HEK293 (cell line): Measurements from ENCODE around the gene PDE6H.

Experiments
- CTCF ChIA-PET: fragments of 350-600 bp; formaldehyde crosslinking; extraction: SDS; loops from one replicate; lab custom pipeline; 2021; ENCODE audit warnings: antibody characterized with exemption; lab: Yijun Ruan, JAX
- POLR2A ChIA-PET: fragments of 300-600 bp; formaldehyde crosslinking; extraction: SDS; loops from one replicate; lab custom pipeline; 2020; ENCODE audit warnings: antibody characterized with exemption, inconsistent platforms; lab: Yijun Ruan, JAX
- H3K27ac ChIP-seq: fragments of 200-500 bp; sonication (Bioruptor generic); 2 replicates; pipeline ENCODE4 v1.5.1; 2014; ENCODE audit warnings: low read depth, low read length, control low read depth, inconsistent platforms; ENCODE audit errors: extremely low read depth
- H3K36me3 ChIP-seq, 2 experiments: fragments of 200-500 bp in 1 of 2; sonication (Bioruptor generic) in 1 of 2; 1 replicate in 1 of 2; 2 replicates in 1 of 2; pipeline ENCODE4 v1.5.1; 2014 to 2017; ENCODE audit warnings: inconsistent platforms in 2 of 2, low read length in 2 of 2; ENCODE audit not compliant: control insufficient read depth in 2 of 2, insufficient read depth in 1 of 2
- H3K4me1 ChIP-seq: fragments of 200-500 bp; sonication (Bioruptor generic); 2 replicates; pipeline ENCODE4 v1.5.1; 2014; ENCODE audit warnings: mild to moderate bottlenecking, low read length, inconsistent platforms; ENCODE audit not compliant: control insufficient read depth, insufficient read depth
- H3K4me3 ChIP-seq: 2 replicates; pipeline ENCODE4 v1.5.1; 2011; ENCODE audit warnings: low read depth, mild to moderate bottlenecking, control low read depth, low read length, moderate library complexity
- H3K9me3 ChIP-seq: fragments of 200-500 bp; sonication (Bioruptor generic); 2 replicates; pipeline ENCODE4 v1.5.1; 2014; ENCODE audit warnings: low read depth, low read length, inconsistent platforms; ENCODE audit not compliant: control insufficient read depth, insufficient read depth
- EGR2 ChIP-seq: fragments of 450-650 bp; formaldehyde crosslinking; IDR thresholded peaks from 2 replicates; pipeline ENCODE4 v1.5.1; 2016; ENCODE audit warnings: low read depth, missing biosample characterization, missing genetic modification characterization
- GLIS1 ChIP-seq: fragments of 450-650 bp; formaldehyde crosslinking; IDR thresholded peaks from 2 replicates; pipeline ENCODE4 v1.5.1; 2016; ENCODE audit warnings: missing biosample characterization, missing genetic modification characterization
- KLF9 ChIP-seq: fragments of 450-650 bp; formaldehyde crosslinking; IDR thresholded peaks from 2 replicates; pipeline ENCODE4 v1.5.1; 2016; ENCODE audit warnings: missing biosample characterization, missing genetic modification characterization, low read depth
- PRDM1 ChIP-seq: fragments of 450-650 bp; formaldehyde crosslinking; IDR thresholded peaks from 2 replicates; pipeline ENCODE4; 2016; ENCODE audit warnings: missing biosample characterization, missing genetic modification characterization
- SCRT2 ChIP-seq: fragments of 450-650 bp; formaldehyde crosslinking; IDR thresholded peaks from 2 replicates; pipeline ENCODE4 v1.5.1; 2016; ENCODE audit warnings: missing biosample characterization, missing genetic modification characterization
- SP3 ChIP-seq: fragments of 450-650 bp; formaldehyde crosslinking; IDR thresholded peaks from 2 replicates; pipeline ENCODE4 v1.5.1; 2016; ENCODE audit warnings: missing biosample characterization, missing genetic modification characterization
- TCF7L2 ChIP-seq: IDR thresholded peaks from 2 replicates; pipeline ENCODE4 v1.6.1; 2011; ENCODE audit warnings: low read depth, mild to moderate bottlenecking, inconsistent platforms, low read length, moderate library complexity, borderline replicate concordance
- TRIM28 ChIP-seq: IDR thresholded peaks from 2 replicates; pipeline ENCODE4 v1.6.1; 2011; ENCODE audit warnings: low read length, control low read depth, borderline replicate concordance
- ZBTB17 ChIP-seq: fragments of 450-650 bp; formaldehyde crosslinking; IDR thresholded peaks from 2 replicates; pipeline ENCODE4 v1.5.1; 2016; ENCODE audit warnings: missing biosample characterization, missing genetic modification characterization
- ZBTB20 ChIP-seq: fragments of 450-650 bp; formaldehyde crosslinking; IDR thresholded peaks from 2 replicates; pipeline ENCODE4 v1.5.1; 2016; ENCODE audit warnings: missing biosample characterization, missing genetic modification characterization
- ZFP69B ChIP-seq: fragments of 450-650 bp; formaldehyde crosslinking; IDR thresholded peaks from 2 replicates; pipeline ENCODE4 v1.5.1; 2016; ENCODE audit warnings: missing biosample characterization, missing genetic modification characterization
- ZNF10 ChIP-seq: fragments of 450-650 bp; formaldehyde crosslinking; IDR thresholded peaks from 2 replicates; pipeline ENCODE4 v1.5.1; 2017; ENCODE audit warnings: missing biosample characterization, missing genetic modification characterization
- ZNF169 ChIP-seq: fragments of 450-650 bp; formaldehyde crosslinking; IDR thresholded peaks from 2 replicates; pipeline ENCODE4 v1.5.1; 2016; ENCODE audit warnings: missing biosample characterization, missing genetic modification characterization
- ZNF335 ChIP-seq: fragments of 450-650 bp; formaldehyde crosslinking; conservative IDR thresholded peaks from 2 replicates; pipeline ENCODE4 v1.5.1; 2016; ENCODE audit warnings: missing biosample characterization, missing genetic modification characterization
- ZNF354C ChIP-seq: fragments of 450-650 bp; formaldehyde crosslinking; IDR thresholded peaks from 2 replicates; pipeline ENCODE4 v1.5.1; 2016; ENCODE audit warnings: missing biosample characterization, missing genetic modification characterization, low read depth, borderline replicate concordance
- ZNF426 ChIP-seq: fragments of 450-650 bp; formaldehyde crosslinking; IDR thresholded peaks from 2 replicates; pipeline ENCODE4 v1.5.1; 2017; ENCODE audit warnings: missing biosample characterization, missing genetic modification characterization, mild to moderate bottlenecking, inconsistent platforms, moderate library complexity
- ZNF433 ChIP-seq: fragments of 450-650 bp; formaldehyde crosslinking; IDR thresholded peaks from 2 replicates; pipeline ENCODE4 v1.5.1; 2016; ENCODE audit warnings: missing biosample characterization, missing genetic modification characterization, low read depth
- ZNF707 ChIP-seq: fragments of 450-650 bp; formaldehyde crosslinking; IDR thresholded peaks from 2 replicates; pipeline ENCODE4 v1.5.1; 2016; ENCODE audit warnings: missing biosample characterization, missing genetic modification characterization
- ZNF76 ChIP-seq: fragments of 450-650 bp; formaldehyde crosslinking; IDR thresholded peaks from 2 replicates; pipeline ENCODE4; 2016; ENCODE audit warnings: low read depth, missing biosample characterization, missing genetic modification characterization, borderline replicate concordance
- TF ChIP-seq, protein P1 (sequence below): fragments of 450-650 bp; formaldehyde crosslinking; IDR thresholded peaks from 2 replicates; pipeline ENCODE4 v1.5.1; 2016; ENCODE audit warnings: missing biosample characterization, missing genetic modification characterization
- TF ChIP-seq, protein P2 (sequence below): fragments of 450-650 bp; formaldehyde crosslinking; IDR thresholded peaks from 2 replicates; pipeline ENCODE4 v1.5.1; 2016; ENCODE audit warnings: missing biosample characterization, missing genetic modification characterization
- TF ChIP-seq, protein P3 (sequence below): sonication (generic); formaldehyde crosslinking; IDR thresholded peaks from 2 replicates; pipeline ENCODE4 v1.8.1; 2022; ENCODE audit warnings: mild to moderate bottlenecking, moderate library complexity, missing genetic modification reagents
- TF ChIP-seq, protein P4 (sequence below): fragments of 450-650 bp; formaldehyde crosslinking; IDR thresholded peaks from 2 replicates; pipeline ENCODE4 v1.5.1; 2016; ENCODE audit warnings: missing biosample characterization, missing genetic modification characterization, borderline replicate concordance

PDE6H gene

DNA sequence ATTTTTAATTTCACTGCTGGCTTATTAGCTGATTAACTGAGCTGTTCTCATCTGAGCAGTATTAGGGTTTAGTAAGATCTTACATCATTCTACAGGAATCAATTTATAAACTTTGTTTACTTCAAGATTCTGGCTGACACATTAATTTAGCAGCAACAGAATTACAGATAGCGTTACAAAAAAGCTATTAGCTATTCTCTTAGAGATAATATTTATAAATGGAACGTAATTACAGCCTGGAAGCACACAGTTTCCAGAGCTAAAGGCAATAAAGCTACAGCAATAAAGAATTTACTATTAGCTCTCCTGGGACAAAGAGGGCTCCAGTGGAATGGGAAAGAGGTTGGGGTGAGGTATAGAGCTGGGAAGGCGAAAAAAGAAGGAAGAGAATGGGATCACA lies 34.7 kb downstream of the PDE6H start:
- Histone ChIP-seq H3K9me3 (no peaks in the 10 kb centered on the region), H3K36me3 (no peaks in the 10 kb centered on the region), H3K4me3 (no peak overlapping the region), H3K27ac (no peak overlapping the region), H3K4me1 (no peaks in the 10 kb centered on the region)
- POLR2A ChIA-PET: no interaction called here
- TF ChIP-seq ZNF169 (tag by site-specific recombination) (no peak), ZNF426 (tag by site-specific recombination) (no peak), PRDM1 (tag by site-specific recombination) (no peak)
- CTCF ChIA-PET: interaction anchor here (0.8 kb wide), 1 partner anchor 213 kb away, joined by 5 read pairs; the partner anchor contains the start of gene RERG

DNA sequence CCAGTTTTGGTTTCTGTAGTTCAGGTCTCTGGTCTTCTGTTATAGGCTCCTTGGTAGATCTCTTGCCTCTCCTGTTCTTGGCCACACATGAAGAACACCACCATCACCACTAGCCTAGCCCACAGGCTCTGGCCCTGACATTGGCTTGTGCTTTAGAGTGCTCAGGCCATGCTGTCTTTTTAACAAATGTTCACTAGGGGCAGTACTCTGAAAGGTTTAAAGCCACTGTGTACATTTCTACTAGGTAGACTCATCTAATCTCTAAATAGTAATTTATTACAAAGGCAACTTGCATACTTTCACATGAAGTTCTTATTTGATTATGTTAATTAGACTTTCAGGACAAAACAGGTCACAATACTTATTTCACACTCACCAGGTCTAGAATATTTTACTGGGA lies 38.3 kb downstream of the PDE6H start:
- no peak overlapping the region for H3K4me3 ChIP-seq
- no peaks in the 10 kb centered on the region for H3K36me3 ChIP-seq
- TF ChIP-seq KLF9: no peak
- TF ChIP-seq SCRT2 (tag by site-specific recombination): no peak
- no peak for TF ChIP-seq ZFP69B
- TF ChIP-seq, protein P1, sequence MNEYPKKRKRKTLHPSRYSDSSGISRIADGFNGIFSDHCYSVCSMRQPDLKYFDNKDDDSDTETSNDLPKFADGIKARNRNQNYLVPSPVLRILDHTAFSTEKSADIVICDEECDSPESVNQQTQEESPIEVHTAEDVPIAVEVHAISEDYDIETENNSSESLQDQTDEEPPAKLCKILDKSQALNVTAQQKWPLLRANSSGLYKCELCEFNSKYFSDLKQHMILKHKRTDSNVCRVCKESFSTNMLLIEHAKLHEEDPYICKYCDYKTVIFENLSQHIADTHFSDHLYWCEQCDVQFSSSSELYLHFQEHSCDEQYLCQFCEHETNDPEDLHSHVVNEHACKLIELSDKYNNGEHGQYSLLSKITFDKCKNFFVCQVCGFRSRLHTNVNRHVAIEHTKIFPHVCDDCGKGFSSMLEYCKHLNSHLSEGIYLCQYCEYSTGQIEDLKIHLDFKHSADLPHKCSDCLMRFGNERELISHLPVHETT: no peak
- no peak for TF ChIP-seq ZNF433 (tag by site-specific recombination)
- TF ChIP-seq ZBTB20 (tag by site-specific recombination): no peak
- no peak for TF ChIP-seq SP3 (tag by site-specific recombination)
- TF ChIP-seq ZNF10 (tag by site-specific recombination): no peak
- no peak for TF ChIP-seq TCF7L2
- TF ChIP-seq GLIS1 (tag by site-specific recombination): no peak
- TF ChIP-seq, protein P2, sequence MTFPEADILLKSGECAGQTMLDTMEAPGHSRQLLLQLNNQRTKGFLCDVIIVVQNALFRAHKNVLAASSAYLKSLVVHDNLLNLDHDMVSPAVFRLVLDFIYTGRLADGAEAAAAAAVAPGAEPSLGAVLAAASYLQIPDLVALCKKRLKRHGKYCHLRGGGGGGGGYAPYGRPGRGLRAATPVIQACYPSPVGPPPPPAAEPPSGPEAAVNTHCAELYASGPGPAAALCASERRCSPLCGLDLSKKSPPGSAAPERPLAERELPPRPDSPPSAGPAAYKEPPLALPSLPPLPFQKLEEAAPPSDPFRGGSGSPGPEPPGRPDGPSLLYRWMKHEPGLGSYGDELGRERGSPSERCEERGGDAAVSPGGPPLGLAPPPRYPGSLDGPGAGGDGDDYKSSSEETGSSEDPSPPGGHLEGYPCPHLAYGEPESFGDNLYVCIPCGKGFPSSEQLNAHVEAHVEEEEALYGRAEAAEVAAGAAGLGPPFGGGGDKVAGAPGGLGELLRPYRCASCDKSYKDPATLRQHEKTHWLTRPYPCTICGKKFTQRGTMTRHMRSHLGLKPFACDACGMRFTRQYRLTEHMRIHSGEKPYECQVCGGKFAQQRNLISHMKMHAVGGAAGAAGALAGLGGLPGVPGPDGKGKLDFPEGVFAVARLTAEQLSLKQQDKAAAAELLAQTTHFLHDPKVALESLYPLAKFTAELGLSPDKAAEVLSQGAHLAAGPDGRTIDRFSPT (tag by site-specific recombination): no peak
- TF ChIP-seq, protein P3, sequence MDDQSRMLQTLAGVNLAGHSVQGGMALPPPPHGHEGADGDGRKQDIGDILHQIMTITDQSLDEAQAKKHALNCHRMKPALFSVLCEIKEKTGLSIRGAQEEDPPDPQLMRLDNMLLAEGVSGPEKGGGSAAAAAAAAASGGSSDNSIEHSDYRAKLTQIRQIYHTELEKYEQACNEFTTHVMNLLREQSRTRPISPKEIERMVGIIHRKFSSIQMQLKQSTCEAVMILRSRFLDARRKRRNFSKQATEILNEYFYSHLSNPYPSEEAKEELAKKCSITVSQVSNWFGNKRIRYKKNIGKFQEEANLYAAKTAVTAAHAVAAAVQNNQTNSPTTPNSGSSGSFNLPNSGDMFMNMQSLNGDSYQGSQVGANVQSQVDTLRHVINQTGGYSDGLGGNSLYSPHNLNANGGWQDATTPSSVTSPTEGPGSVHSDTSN (CRISPR knock-in tag): no peak
- no peak for TF ChIP-seq TRIM28
- no peak for TF ChIP-seq ZNF354C (tag by site-specific recombination)
- TF ChIP-seq ZNF76 (tag by site-specific recombination): no peak
- no peak for TF ChIP-seq ZBTB17 (tag by site-specific recombination)
- no peak for TF ChIP-seq ZNF335 (tag by site-specific recombination)
- TF ChIP-seq, protein P4, sequence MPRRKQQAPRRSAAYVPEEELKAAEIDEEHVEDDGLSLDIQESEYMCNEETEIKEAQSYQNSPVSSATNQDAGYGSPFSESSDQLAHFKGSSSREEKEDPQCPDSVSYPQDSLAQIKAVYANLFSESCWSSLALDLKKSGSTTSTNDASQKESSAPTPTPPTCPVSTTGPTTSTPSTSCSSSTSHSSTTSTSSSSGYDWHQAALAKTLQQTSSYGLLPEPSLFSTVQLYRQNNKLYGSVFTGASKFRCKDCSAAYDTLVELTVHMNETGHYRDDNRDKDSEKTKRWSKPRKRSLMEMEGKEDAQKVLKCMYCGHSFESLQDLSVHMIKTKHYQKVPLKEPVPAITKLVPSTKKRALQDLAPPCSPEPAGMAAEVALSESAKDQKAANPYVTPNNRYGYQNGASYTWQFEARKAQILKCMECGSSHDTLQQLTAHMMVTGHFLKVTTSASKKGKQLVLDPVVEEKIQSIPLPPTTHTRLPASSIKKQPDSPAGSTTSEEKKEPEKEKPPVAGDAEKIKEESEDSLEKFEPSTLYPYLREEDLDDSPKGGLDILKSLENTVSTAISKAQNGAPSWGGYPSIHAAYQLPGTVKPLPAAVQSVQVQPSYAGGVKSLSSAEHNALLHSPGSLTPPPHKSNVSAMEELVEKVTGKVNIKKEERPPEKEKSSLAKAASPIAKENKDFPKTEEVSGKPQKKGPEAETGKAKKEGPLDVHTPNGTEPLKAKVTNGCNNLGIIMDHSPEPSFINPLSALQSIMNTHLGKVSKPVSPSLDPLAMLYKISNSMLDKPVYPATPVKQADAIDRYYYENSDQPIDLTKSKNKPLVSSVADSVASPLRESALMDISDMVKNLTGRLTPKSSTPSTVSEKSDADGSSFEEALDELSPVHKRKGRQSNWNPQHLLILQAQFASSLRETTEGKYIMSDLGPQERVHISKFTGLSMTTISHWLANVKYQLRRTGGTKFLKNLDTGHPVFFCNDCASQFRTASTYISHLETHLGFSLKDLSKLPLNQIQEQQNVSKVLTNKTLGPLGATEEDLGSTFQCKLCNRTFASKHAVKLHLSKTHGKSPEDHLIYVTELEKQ (tag by site-specific recombination): no peak
- TF ChIP-seq ZNF707 (tag by site-specific recombination): no peak
- TF ChIP-seq EGR2: no peak
- ChIA-PET CTCF (interaction anchor here (1.2 kb wide), 1 partner anchor 211 kb away, joined by 3 read pairs; no protein-coding TSS in a partner anchor), POLR2A (no interaction called here)
- no peaks in the 10 kb centered on the region for H3K4me1 ChIP-seq
- H3K27ac ChIP-seq: no peak overlapping the region
- no peaks in the 10 kb centered on the region for H3K9me3 ChIP-seq
